Kidney (tissue), 14 donors: ENCODE results near the gene SLC9A3. TPM values are rescaled to one million over a fixed set of nuclear protein-coding genes. Genes with fewer than 3 reads are reported as not detected.

Source experiments
- DNase-seq, 5 donors: peaks; one replicate each; pipeline ENCODE4 v3.0.0-alpha.2; 2013 to 2020
- FAIRE-seq: peaks from 2 replicates; lab custom pipeline; 2012; peaks lifted over from hg19 to GRCh38; lab: Jason Lieb, UNC
- H3K27ac ChIP-seq, 2 donors: one replicate each; pipeline ENCODE4 v1.7.0; 2013; ENCODE audit warnings: low read depth in 2 of 2, low read length in 2 of 2, inconsistent platforms in 1 of 2
- H3K27me3 ChIP-seq: one replicate; pipeline ENCODE4 v1.7.1; 2013; ENCODE audit warnings: low read length, inconsistent platforms; ENCODE audit not compliant: control insufficient read depth, insufficient read depth
- H3K36me3 ChIP-seq, 3 donors: one replicate each; pipeline versions ENCODE4 v1.7.0 to v1.7.1; 2013; ENCODE audit warnings: low read length in 3 of 3, control low read depth in 1 of 3, inconsistent platforms in 1 of 3; ENCODE audit not compliant: insufficient read depth in 3 of 3, control insufficient read depth in 2 of 3
- H3K4me1 ChIP-seq, 3 donors: one replicate each; pipeline versions ENCODE4 v1.7.0 to v1.7.1; 2013; ENCODE audit warnings: low read length in 3 of 3, inconsistent platforms in 1 of 3, low read depth in 1 of 3; ENCODE audit not compliant: control insufficient read depth in 2 of 3, insufficient read depth in 2 of 3
- H3K4me3 ChIP-seq, 3 donors: one replicate each; pipeline versions ENCODE4 v1.7.0 to v1.8.1; 2013; ENCODE audit warnings: low read length in 3 of 3, control low read depth in 1 of 3, inconsistent platforms in 1 of 3
- H3K9ac ChIP-seq, 3 donors: one replicate each; pipeline versions ENCODE4 v1.7.0 to v1.7.1; 2013; ENCODE audit warnings: low read length in 3 of 3, control low read depth in 1 of 3, inconsistent platforms in 1 of 3
- H3K9me3 ChIP-seq, 3 donors: one replicate each; pipeline versions ENCODE4 v1.7.0 to v1.7.1; 2013; ENCODE audit warnings: low read length in 3 of 3, control low read depth in 1 of 3, inconsistent platforms in 1 of 3; ENCODE audit not compliant: control insufficient read depth in 2 of 3, insufficient read depth in 1 of 3
- CTCF ChIP-seq: IDR thresholded peaks from 3 replicates; pipeline ENCODE4 v1.5.1; 2012; ENCODE audit warnings: mild to moderate bottlenecking, moderate library complexity, borderline replicate concordance; ENCODE audit not compliant: insufficient read depth; ENCODE audit errors: extremely low read depth
- intact Hi-C: fragments of 100-400 bp; cut with DNase I; formaldehyde crosslinking; loops from one replicate; pipeline ENCODE4 v1.11.1; 2022
- polyA plus RNA-seq: library from polyadenylated mRNA; stranded (reverse); fragments of 350-450 nt; fragmentation: Illumina TruSeq; extraction: RNeasy Lipid Tissue Mini Kit (QIAGEN cat#74804); gene quantifications from one replicate; pipeline ENCODE4 v1.2.3, GENCODE V29; 2014; ENCODE audit warnings: low read depth, low replicate concordance; ENCODE audit not compliant: insufficient read depth
- total RNA-seq: library from RNA; stranded (reverse); fragmentation: NEBNext Ultra II Directional; extraction: Animal tissue kit (Norgen Biotek cat#: 25700); gene quantifications from one replicate; pipeline ENCODE4 v1.2.1, GENCODE V29; 2021
- donor health status: control.
- donor health status: control.
- donor health status: control.
- donor health status: control.
- donor health status: control.
- donor health status: DM: yes; HTN: yes; CAD: no.
- donor health status: Normal renal cell carcinoma (clear cell type).

The SLC9A3 gene
- total and polyA plus RNA-seq, 2 donors from 2014 or later, result 10.5 to 36.9 TPM

GRCh38 chr5:426392-426976 lies 97.8 kb downstream of the SLC9A3 start:
- DNase-seq (no peak), FAIRE-seq (no peak)
- Histone ChIP-seq H3K9me3 (no peaks in the 10 kb centered on the region), H3K4me3 (no peak overlapping the region), H3K9ac (no peak overlapping the region), H3K4me1 (no peaks in the 10 kb centered on the region), H3K36me3 (no peaks in the 10 kb centered on the region), H3K27ac (no peak overlapping the region), H3K27me3 (no peaks in the 10 kb centered on the region)
- intact Hi-C loops, result no loop called here
- no peak for TF ChIP-seq CTCF

DNA sequence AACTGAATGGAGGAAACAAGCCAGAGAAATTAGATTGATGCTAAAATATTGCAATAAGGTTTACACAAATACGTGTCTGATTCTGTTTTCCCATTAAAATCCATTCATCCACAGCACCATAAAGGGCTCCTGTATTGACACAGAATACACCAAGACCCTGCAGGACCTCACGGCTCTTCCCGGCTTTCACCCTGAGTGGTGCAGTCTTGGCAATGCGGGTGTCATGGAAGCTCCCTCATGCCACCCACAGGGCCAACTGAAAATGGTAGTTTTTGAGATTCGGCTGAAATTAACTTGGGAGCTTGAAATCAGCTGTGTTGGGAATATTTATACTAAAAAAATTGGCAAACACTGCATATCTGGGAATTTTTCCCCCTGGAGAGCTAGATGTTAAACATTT lies 98.5 kb downstream of the SLC9A3 start:
- no peak for TF ChIP-seq CTCF
- FAIRE-seq (no peak), DNase-seq (peak in 1 of 5 donors; percentile 18)
- Histone ChIP-seq H3K27ac (no peak overlapping the region), H3K4me3 (no peak overlapping the region), H3K36me3 (no peaks in the 10 kb centered on the region), H3K4me1 (no peaks in the 10 kb centered on the region), H3K9ac (no peak overlapping the region), H3K27me3 (no peaks in the 10 kb centered on the region), H3K9me3 (no peaks in the 10 kb centered on the region)
- intact Hi-C loops, result no loop called here

DNA sequence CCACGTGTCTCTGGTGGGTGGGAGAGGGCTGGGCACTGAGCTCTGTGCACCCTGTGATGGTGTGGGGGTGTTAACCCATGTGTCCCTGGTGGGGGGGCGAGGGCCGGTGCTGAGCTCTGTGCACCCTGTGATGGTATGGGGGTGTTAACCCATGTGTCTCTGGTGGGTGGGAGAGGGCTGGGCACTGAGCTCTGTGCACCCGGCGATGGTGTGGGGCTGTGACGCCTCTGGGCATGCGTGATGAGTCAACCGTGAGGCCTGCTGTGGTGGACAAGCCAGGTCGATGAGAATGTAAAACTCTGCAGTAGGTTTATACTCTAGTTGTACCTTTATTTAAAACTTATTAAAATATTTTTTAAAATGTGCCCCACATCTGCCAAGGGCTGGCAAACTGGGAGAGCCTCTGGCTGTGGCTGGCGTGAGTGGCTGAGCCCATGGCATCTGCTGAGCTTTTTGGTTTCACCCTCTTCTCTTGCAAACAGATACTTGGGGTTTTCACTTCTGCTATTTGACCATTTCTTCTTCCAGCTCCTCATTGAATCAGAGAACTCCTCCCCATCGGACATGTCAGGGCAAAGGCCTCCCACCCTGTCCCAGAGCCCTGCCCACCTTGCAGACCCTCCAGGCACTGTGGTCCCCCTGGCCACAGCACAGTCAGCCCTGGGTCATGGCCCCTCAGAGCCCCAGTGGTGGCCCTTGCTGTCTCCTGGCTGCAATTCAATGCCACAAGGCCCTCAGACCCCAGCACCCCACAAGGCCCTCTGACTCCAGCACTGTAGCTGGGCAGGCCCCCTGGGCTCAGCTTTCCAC lies 99.7 kb downstream of the SLC9A3 start:
- Histone ChIP-seq H3K4me3 (no peak overlapping the region), H3K4me1 (no peaks in the 10 kb centered on the region), H3K36me3 (no peaks in the 10 kb centered on the region), H3K27me3 (no peaks in the 10 kb centered on the region), H3K27ac (no peak overlapping the region), H3K9ac (no peak overlapping the region), H3K9me3 (no peaks in the 10 kb centered on the region)
- no peak for TF ChIP-seq CTCF
- intact Hi-C loops, result no loop called here
- DNase-seq (peak in 2 of 5 donors; percentile 26 to 57), FAIRE-seq (no peak)
